ENCODE measurements around the gene ATOSA.

ATOSA gene

GRCh38 chr15:52706091-52706490, 26.9 kb upstream of the ATOSA start:
- TF ChIP-seq TSHZ2 (CRISPR knock-in tag; IDR thresholded peaks at IDR 0.05): no peak
- no peak for TF ChIP-seq OSR1 (CRISPR knock-in tag; IDR thresholded peaks at IDR 0.05)
- TF ChIP-seq RARB (CRISPR knock-in tag; IDR thresholded peaks at IDR 0.05): no peak
- no peak for TF ChIP-seq CREB5 (CRISPR knock-in tag; IDR thresholded peaks at IDR 0.05; ENCODE audit: low read depth)
- TF ChIP-seq TOX (CRISPR knock-in tag; IDR thresholded peaks at IDR 0.05; ENCODE audit: borderline replicate concordance): no peak
- no peak for TF ChIP-seq ZNF70 (CRISPR knock-in tag; IDR thresholded peaks at IDR 0.05)
- ATAC-seq: no peak

- no peak for ATAC-seq
- TF ChIP-seq ISL1 (CRISPR knock-in tag; IDR thresholded peaks at IDR 0.05): no peak
- no peak for TF ChIP-seq ZFP3 (CRISPR knock-in tag; IDR thresholded peaks at IDR 0.05)
- no peak for TF ChIP-seq TOX (CRISPR knock-in tag; IDR thresholded peaks at IDR 0.05; ENCODE audit: borderline replicate concordance)
- TF ChIP-seq PATZ1 (CRISPR knock-in tag; IDR thresholded peaks at IDR 0.05; ENCODE audit: borderline replicate concordance): no peak
- TF ChIP-seq ZNF70 (CRISPR knock-in tag; IDR thresholded peaks at IDR 0.05): no peak
- no peak for TF ChIP-seq CSDC2 (CRISPR knock-in tag; IDR thresholded peaks at IDR 0.05)
- TF ChIP-seq BACH2 (CRISPR knock-in tag; IDR thresholded peaks at IDR 0.05; ENCODE audit: borderline replicate concordance): no peak
- TF ChIP-seq ESRRG (CRISPR knock-in tag; IDR thresholded peaks at IDR 0.05): no peak
- no peak for TF ChIP-seq ZC3H10 (CRISPR knock-in tag; IDR thresholded peaks at IDR 0.05)
- no peak for TF ChIP-seq ZNF8 (CRISPR knock-in tag; IDR thresholded peaks at IDR 0.05)
- no peak for TF ChIP-seq OSR1 (CRISPR knock-in tag; IDR thresholded peaks at IDR 0.05)
- no peak for TF ChIP-seq TSHZ2 (CRISPR knock-in tag; IDR thresholded peaks at IDR 0.05)
- TF ChIP-seq PPARA (CRISPR knock-in tag; IDR thresholded peaks at IDR 0.05; ENCODE audit: borderline replicate concordance): no peak
These were observed 23.2 kb upstream of the ATOSA start for GRCh38 chr15:52702390-52702789.

- TF ChIP-seq ZNF565 (CRISPR knock-in tag; conservative IDR thresholded peaks at IDR 0.05; ENCODE audit: low read depth): no peak
- no peak for TF ChIP-seq OSR1 (CRISPR knock-in tag; IDR thresholded peaks at IDR 0.05)
- TF ChIP-seq RARB (CRISPR knock-in tag; IDR thresholded peaks at IDR 0.05): no peak
- no peak for TF ChIP-seq TOX (CRISPR knock-in tag; IDR thresholded peaks at IDR 0.05; ENCODE audit: borderline replicate concordance)
- no peak for TF ChIP-seq CSDC2 (CRISPR knock-in tag; IDR thresholded peaks at IDR 0.05)
- TF ChIP-seq CREB5 (CRISPR knock-in tag; IDR thresholded peaks at IDR 0.05; ENCODE audit: low read depth): no peak
- TF ChIP-seq ESRRG (CRISPR knock-in tag; IDR thresholded peaks at IDR 0.05): no peak
- TF ChIP-seq ZNF70 (CRISPR knock-in tag; IDR thresholded peaks at IDR 0.05): no peak
- TF ChIP-seq GLIS3 (CRISPR knock-in tag; IDR thresholded peaks at IDR 0.05): no peak
- ATAC-seq: no peak
These were observed 20.3 kb upstream of the ATOSA start for GRCh38 chr15:52699457-52699856.

GRCh38 chr15:52698514-52698913, 19.3 kb upstream of the ATOSA start:
- ATAC-seq: no peak

More at GRCh38 chr15:52698514-52698913, 19.3 kb upstream of the ATOSA start:
- TF ChIP-seq SNAI2 (CRISPR knock-in tag; IDR thresholded peaks at IDR 0.05) (no peak), TOX (CRISPR knock-in tag; IDR thresholded peaks at IDR 0.05; ENCODE audit: borderline replicate concordance) (no peak), PPARA (CRISPR knock-in tag; IDR thresholded peaks at IDR 0.05; ENCODE audit: borderline replicate concordance) (no peak), ZC3H10 (CRISPR knock-in tag; IDR thresholded peaks at IDR 0.05) (no peak), ESRRG (CRISPR knock-in tag; IDR thresholded peaks at IDR 0.05) (no peak), TCF4 (CRISPR knock-in tag; IDR thresholded peaks at IDR 0.05; ENCODE audit: borderline replicate concordance) (no peak), PATZ1 (CRISPR knock-in tag; IDR thresholded peaks at IDR 0.05; ENCODE audit: borderline replicate concordance) (no peak), ZNF565 (CRISPR knock-in tag; conservative IDR thresholded peaks at IDR 0.05; ENCODE audit: low read depth) (no peak), TSHZ2 (CRISPR knock-in tag; IDR thresholded peaks at IDR 0.05) (no peak), ZFP3 (CRISPR knock-in tag; IDR thresholded peaks at IDR 0.05) (no peak)

Measured in SK-N-SH treated with all-trans-retinoic acid at 6 μM for 48 hours (cell line).